Fibroblast of upper back skin (primary cell): Measurements from ENCODE around the gene CYP27B1.
A peak's percentile ranks its signal among the peaks of the same experiment; 100 is the strongest.
"Not testable (repeated sequence)": the region's sequence is repeated elsewhere in the genome, so short reads cannot be mapped to it uniquely, and the experiment has no call there.

Experiments used
- DNase-seq: peaks from one replicate; pipeline ENCODE4 v3.0.0-alpha.2; 2013

Gene CYP27B1

GRCh38 chr12:57734591-57734990, 32.3 kb downstream of the CYP27B1 start:
- DNase-seq: no peak

GRCh38 chr12:57733928-57734327, 33.0 kb downstream of the CYP27B1 start:
- no peak for DNase-seq

GRCh38 chr12:57732726-57733593, 33.9 kb downstream of the CYP27B1 start:
- DNase-seq: no peak

- no peak for DNase-seq
Measured at GRCh38 chr12:57732270-57732669, 34.6 kb downstream of the CYP27B1 start.

- no peak for DNase-seq
Measured at GRCh38 chr12:57731411-57732080, 35.3 kb downstream of the CYP27B1 start.

GRCh38 chr12:57730336-57731067, 36.4 kb downstream of the CYP27B1 start:
- no peak for DNase-seq

- no peak for DNase-seq
Measured at GRCh38 chr12:57729321-57729844, 37.5 kb downstream of the CYP27B1 start.

- no peak for DNase-seq
Measured at GRCh38 chr12:57727758-57728395, 39.0 kb downstream of the CYP27B1 start.

- no peak for DNase-seq
Measured at GRCh38 chr12:57726884-57727757, 39.8 kb downstream of the CYP27B1 start.

- peak; percentile 85 for DNase-seq
Measured at GRCh38 chr12:57726151-57726883, 40.6 kb downstream of the CYP27B1 start.

GRCh38 chr12:57725851-57726150, 41.1 kb downstream of the CYP27B1 start:
- DNase-seq: no peak

- no peak for DNase-seq
Measured at GRCh38 chr12:57724936-57725740, 41.7 kb downstream of the CYP27B1 start.

GRCh38 chr12:57724003-57724935, 42.6 kb downstream of the CYP27B1 start:
- DNase-seq: no peak

- no peak for DNase-seq
Measured at GRCh38 chr12:57723630-57723962, 43.3 kb downstream of the CYP27B1 start.

- DNase-seq: no peak
Measured at GRCh38 chr12:57722716-57723629, 43.9 kb downstream of the CYP27B1 start.

GRCh38 chr12:57721846-57722608, 44.9 kb downstream of the CYP27B1 start:
- not testable (repeated sequence) for DNase-seq
